Activated naive CD8-positive, alpha-beta T cell treated with anti-CD3 and anti-CD28 coated beads, Interleukin-2, amount 50 U/mL, for 24 hours (primary cell): ENCODE data around the gene SLC44A3.
"Not testable (repeated sequence)": the region's sequence is repeated elsewhere in the genome, so short reads cannot be mapped to it uniquely, and the experiment has no call there.

Source experiments
- ATAC-seq: fragments of 150-1000 bp; cut with Tn5 transposase; one replicate; pipeline ENCODE4 v1.10.0; 2021
- DNase-seq: peaks from one replicate; pipeline ENCODE4 v3.0.0; 2021
- H3K27ac Mint-ChIP-seq: one replicate; pipeline ENCODE4 v1.8.0; 2021; ENCODE audit warnings: mild to moderate bottlenecking, mixed read lengths
- H3K27me3 Mint-ChIP-seq: one replicate; pipeline ENCODE4 v1.8.0; 2021; ENCODE audit warnings: mixed read lengths
- H3K36me3 Mint-ChIP-seq: one replicate; pipeline ENCODE4 v1.8.0; 2021; ENCODE audit warnings: low read depth, mixed read lengths
- H3K4me1 Mint-ChIP-seq: one replicate; pipeline ENCODE4 v1.8.0; 2021; ENCODE audit warnings: mixed read lengths
- H3K4me3 Mint-ChIP-seq: one replicate; pipeline ENCODE4 v1.8.0; 2021; ENCODE audit warnings: mild to moderate bottlenecking, moderate library complexity, mixed read lengths
- H3K9me3 Mint-ChIP-seq: one replicate; pipeline ENCODE4 v1.8.0; 2021; ENCODE audit warnings: mixed read lengths

The SLC44A3 gene

DNA sequence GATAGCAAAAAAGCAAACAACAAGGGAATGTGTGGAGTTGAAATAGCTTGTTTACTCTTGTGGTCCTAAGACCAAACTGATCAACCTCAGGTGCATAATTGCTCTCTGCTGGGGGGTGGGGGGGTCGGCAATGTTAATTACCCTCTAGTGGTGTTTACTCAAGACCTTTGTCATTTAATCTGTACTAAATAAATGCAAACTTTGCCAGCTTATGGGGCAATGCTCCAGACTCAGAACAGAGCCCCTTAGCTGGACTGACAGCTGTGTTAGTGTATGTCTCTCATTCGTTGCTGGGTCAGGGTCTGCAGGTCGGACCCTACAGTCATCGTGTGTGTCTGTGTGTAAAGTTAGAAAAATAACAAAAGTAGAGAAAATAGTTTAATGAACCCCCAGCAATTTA is 7.2 kb upstream of the SLC44A3 start:
- H3K27me3 Mint-ChIP-seq: peaks cover 7% of the 10 kb centered on the region
- no peak for ATAC-seq
- peaks cover 6% of the 10 kb centered on the region for H3K9me3 Mint-ChIP-seq
- no peak overlapping the region for H3K4me3 Mint-ChIP-seq
- H3K36me3 Mint-ChIP-seq: no peaks in the 10 kb centered on the region
- no peak for DNase-seq
- H3K27ac Mint-ChIP-seq: no peak overlapping the region
- H3K4me1 Mint-ChIP-seq: peaks cover 3% of the 10 kb centered on the region

DNA sequence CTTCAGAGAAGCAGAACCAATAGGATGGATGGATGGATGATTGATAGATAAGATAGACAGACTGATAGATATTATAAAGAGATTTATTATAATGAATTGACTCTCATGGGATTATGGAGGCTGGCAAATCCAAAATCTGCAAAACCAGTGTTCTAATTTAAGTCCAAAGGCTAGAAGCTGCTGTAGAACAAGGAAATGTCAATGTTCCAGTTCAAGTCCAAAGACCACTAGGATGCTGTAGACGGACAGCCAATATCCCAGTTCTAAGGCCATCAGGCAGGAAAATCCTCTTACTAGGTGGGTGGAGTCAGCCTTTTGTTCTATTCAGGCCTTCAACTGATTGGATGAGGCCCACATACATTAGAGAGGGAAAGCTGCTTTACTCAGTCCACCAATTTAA is 4.1 kb upstream of the SLC44A3 start:
- ATAC-seq: no peak
- DNase-seq: no peak
- H3K4me1 Mint-ChIP-seq: no peaks in the 10 kb centered on the region
- no peak overlapping the region for H3K27ac Mint-ChIP-seq
- H3K4me3 Mint-ChIP-seq: no peak overlapping the region
- H3K36me3 Mint-ChIP-seq: no peaks in the 10 kb centered on the region
- H3K27me3 Mint-ChIP-seq: peaks cover 22% of the 10 kb centered on the region
- H3K9me3 Mint-ChIP-seq: peaks cover 6% of the 10 kb centered on the region

- ATAC-seq (no peak), DNase-seq (no peak)
- Mint-ChIP-seq H3K4me1 (no peaks in the 10 kb centered on the region), H3K27ac (no peak overlapping the region), H3K27me3 (peaks cover 29% of the 10 kb centered on the region), H3K36me3 (no peaks in the 10 kb centered on the region), H3K9me3 (no peaks in the 10 kb centered on the region), H3K4me3 (no peak overlapping the region)
Measured at GRCh38 chr1:94817712-94818111, 2.4 kb upstream of the SLC44A3 start.

DNA sequence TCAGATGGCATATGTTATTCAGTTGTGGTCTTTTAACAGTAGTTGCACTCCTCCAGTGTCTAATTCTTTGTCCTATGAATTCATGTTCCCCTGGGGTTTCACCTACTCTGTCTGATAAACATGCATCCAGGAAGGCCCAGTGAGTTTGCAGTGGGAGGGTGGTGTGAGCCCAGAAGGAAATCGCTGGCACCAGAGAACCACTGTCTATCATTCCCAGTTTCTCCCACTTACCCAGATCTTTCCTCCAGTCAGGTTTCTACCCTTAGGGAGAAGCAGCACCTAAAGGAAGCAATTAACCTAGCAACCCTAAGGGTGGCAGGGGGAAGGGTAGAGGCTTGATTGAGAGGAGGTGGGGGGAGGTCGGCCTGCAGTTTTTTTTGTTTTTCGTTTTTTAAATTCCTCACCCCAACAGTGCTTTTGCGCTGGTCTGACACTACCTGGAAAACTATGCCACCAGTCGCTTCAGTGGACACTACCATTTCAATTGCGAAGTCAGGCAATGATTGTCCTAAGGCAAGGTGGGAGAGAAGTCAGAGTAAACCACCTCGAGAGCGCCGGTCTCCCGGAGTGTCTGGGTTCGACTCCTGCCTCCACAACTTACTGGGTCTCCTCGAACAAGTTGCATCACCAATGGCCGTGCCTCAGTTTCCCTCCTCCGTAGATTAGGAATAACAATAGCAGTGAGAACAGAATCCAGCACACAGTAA is 766 bp upstream of the SLC44A3 start:
- H3K36me3 Mint-ChIP-seq: no peaks in the 10 kb centered on the region
- peaks cover 32% of the 10 kb centered on the region for H3K27me3 Mint-ChIP-seq
- DNase-seq: no peak
- H3K27ac Mint-ChIP-seq: no peak overlapping the region
- no peaks in the 10 kb centered on the region for H3K9me3 Mint-ChIP-seq
- H3K4me3 Mint-ChIP-seq: peak overlapping the region; percentile 52
- ATAC-seq: no peak
- no peaks in the 10 kb centered on the region for H3K4me1 Mint-ChIP-seq

GRCh38 chr1:94820936-94821335 is 779 bp downstream of the SLC44A3 start:
- Mint-ChIP-seq H3K27me3 (peaks cover 35% of the 10 kb centered on the region), H3K4me1 (no peaks in the 10 kb centered on the region), H3K9me3 (no peaks in the 10 kb centered on the region), H3K27ac (no peak overlapping the region), H3K36me3 (no peaks in the 10 kb centered on the region), H3K4me3 (peak overlapping the region; percentile 2)
- no peak for DNase-seq
- ATAC-seq: no peak

DNA sequence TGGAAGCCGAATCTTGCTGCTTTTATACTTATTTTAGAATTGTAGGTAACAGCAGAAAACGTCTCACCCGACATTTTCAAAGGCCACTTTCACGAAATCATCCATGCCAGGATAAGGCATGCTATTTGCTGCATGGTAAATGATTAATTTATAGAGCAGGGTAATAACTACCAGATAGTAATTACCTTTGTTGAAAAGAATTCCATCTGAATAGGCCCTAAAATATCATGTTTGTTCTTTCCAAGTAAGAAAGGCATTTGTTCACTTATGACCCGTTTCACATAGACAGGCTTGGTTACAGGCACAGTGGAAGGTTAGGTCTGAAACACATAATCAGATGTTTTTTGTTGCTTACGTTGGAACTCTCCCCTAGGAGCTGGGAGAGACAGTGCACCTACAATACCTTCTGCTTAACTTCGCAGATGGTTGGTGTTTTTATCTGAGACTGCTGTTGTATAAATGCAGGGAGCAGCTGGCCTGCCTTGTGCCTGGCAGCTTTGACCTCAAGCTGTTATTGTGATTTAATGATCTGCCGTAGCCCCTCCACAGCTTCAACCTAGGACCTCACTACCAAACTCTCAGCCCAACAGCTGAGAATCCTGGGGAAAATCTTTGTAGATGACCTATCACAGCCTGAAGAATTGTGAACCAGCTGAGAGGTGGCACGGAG is 1.6 kb downstream of the SLC44A3 start:
- Mint-ChIP-seq H3K4me1 (no peaks in the 10 kb centered on the region), H3K4me3 (no peak overlapping the region), H3K36me3 (no peaks in the 10 kb centered on the region), H3K27ac (no peak overlapping the region), H3K27me3 (peaks cover 32% of the 10 kb centered on the region), H3K9me3 (no peaks in the 10 kb centered on the region)
- DNase-seq (no peak), ATAC-seq (no peak)

DNA sequence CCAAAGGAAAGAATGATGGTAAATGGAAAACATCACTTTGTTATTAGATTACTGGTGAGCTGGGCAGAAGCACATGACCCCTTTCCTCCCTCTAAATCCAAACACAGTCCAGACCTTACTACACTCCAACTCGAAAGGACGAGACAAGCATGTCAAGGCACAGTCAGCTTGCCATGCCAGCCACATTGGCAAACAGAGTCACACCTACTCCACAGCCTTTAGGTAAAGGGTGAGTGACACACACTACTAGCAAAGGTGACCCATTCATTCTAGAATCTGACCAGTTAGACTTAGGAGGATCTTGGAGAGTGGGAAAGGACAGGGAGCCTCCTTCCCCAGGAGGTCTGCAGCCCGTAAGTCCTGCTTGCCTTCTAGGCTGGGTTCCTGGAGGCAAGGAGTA is 3.0 kb downstream of the SLC44A3 start:
- Mint-ChIP-seq H3K4me3 (no peak overlapping the region), H3K9me3 (no peaks in the 10 kb centered on the region), H3K27ac (no peak overlapping the region), H3K36me3 (no peaks in the 10 kb centered on the region), H3K27me3 (peaks cover 30% of the 10 kb centered on the region), H3K4me1 (no peaks in the 10 kb centered on the region)
- no peak for ATAC-seq
- DNase-seq: no peak

- H3K4me1 Mint-ChIP-seq: no peaks in the 10 kb centered on the region
- peaks cover 20% of the 10 kb centered on the region for H3K27me3 Mint-ChIP-seq
- ATAC-seq (no peak), DNase-seq (no peak)
- no peaks in the 10 kb centered on the region for H3K9me3 Mint-ChIP-seq
- H3K36me3 Mint-ChIP-seq: no peaks in the 10 kb centered on the region
- no peak overlapping the region for H3K4me3 Mint-ChIP-seq
- no peak overlapping the region for H3K27ac Mint-ChIP-seq
Measured at GRCh38 chr1:94825936-94826335, 5.8 kb downstream of the SLC44A3 start.

- Mint-ChIP-seq H3K27me3 (peaks cover 15% of the 10 kb centered on the region), H3K36me3 (no peaks in the 10 kb centered on the region), H3K4me3 (no peak overlapping the region), H3K27ac (no peak overlapping the region), H3K4me1 (no peaks in the 10 kb centered on the region), H3K9me3 (no peaks in the 10 kb centered on the region)
- ATAC-seq: no peak
- no peak for DNase-seq
Measured at GRCh38 chr1:94827434-94827833, 7.3 kb downstream of the SLC44A3 start.

DNA sequence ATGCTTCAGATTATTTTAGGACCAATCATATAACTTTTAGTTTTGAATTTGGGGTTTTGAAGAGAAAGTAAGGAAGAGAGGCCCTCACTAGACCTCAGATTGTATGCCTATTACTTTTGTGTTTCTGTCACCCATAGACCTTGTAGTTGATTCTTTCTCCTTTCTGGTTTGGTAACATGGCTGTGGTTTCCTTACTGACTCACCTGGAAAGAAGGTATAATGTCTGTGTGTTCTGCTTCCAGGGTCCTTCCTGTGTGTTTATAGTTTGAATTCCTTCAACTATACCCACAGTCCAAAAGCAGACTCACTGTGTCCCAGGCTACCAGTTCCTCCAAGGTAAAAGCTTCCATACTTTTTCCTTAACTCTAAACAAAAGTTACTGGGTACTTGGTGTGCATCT is 8.1 kb downstream of the SLC44A3 start:
- H3K27ac Mint-ChIP-seq: no peak overlapping the region
- no peak for DNase-seq
- H3K36me3 Mint-ChIP-seq: no peaks in the 10 kb centered on the region
- H3K4me3 Mint-ChIP-seq: no peak overlapping the region
- ATAC-seq: no peak
- no peaks in the 10 kb centered on the region for H3K4me1 Mint-ChIP-seq
- no peaks in the 10 kb centered on the region for H3K9me3 Mint-ChIP-seq
- H3K27me3 Mint-ChIP-seq: peaks cover 12% of the 10 kb centered on the region

DNA sequence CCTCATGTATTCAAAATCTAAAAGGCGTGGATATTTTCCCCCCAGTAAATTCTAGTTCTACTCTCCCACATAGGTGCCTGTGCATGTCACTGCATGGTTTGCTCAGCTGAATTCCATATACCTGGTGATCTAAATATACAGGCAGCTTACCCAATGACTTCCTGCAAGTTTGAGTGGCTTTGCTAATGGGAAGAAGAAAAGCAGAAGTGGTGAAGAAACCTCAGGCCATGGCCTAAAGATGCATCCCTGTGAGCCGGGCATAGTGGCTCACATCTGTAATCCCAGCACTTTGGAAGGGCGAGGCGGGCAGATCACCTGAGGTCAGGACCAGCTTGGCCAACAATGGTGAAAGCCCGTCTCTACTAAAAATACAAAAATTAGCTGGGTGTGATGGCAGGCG is 11.5 kb downstream of the SLC44A3 start:
- ATAC-seq (no peak), DNase-seq (no peak)
- Mint-ChIP-seq H3K4me3 (no peak overlapping the region), H3K27ac (no peak overlapping the region), H3K36me3 (no peaks in the 10 kb centered on the region), H3K9me3 (no peaks in the 10 kb centered on the region), H3K4me1 (no peaks in the 10 kb centered on the region), H3K27me3 (peaks cover 9% of the 10 kb centered on the region)

GRCh38 chr1:94832446-94832845 is 12.3 kb downstream of the SLC44A3 start:
- Mint-ChIP-seq H3K36me3 (no peaks in the 10 kb centered on the region), H3K4me1 (no peaks in the 10 kb centered on the region), H3K9me3 (no peaks in the 10 kb centered on the region), H3K27ac (no peak overlapping the region), H3K27me3 (peaks cover 9% of the 10 kb centered on the region), H3K4me3 (no peak overlapping the region)
- ATAC-seq (no peak), DNase-seq (no peak)

DNA sequence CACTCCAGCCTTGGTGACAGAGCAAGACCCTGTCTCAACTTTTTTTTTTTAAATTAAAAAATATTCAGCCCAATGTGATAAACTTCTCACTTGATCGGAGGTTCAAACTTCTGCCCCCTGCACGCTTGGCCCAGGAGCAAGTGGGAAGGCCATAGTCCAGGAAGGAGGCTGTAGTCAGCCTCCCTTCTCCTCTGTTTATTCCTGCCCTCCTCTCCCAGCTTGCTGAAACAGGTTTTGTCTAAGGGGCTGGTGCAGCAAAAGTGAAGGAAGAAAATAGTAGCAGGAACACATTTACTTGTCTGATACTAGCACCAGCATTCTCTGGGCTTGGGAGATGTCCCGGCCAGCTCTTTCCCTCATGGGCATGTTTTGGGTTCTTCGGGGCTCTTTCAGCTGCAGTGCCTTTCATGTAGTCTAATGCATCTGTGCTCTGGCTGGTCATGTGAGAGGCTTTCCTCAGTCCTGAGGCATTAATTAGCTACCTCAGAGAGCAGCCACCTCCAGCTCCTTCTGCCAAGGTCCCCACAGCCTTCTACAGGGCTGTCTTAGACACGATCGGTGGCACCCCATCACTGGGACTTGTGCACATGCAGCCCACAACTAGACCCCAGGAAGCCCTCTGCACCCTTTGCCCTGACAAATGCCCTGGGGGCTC is 12.9 kb downstream of the SLC44A3 start:
- no peaks in the 10 kb centered on the region for H3K4me1 Mint-ChIP-seq
- no peak overlapping the region for H3K4me3 Mint-ChIP-seq
- H3K27ac Mint-ChIP-seq: no peak overlapping the region
- ATAC-seq (no peak), DNase-seq (no peak)
- H3K36me3 Mint-ChIP-seq: no peaks in the 10 kb centered on the region
- peaks cover 9% of the 10 kb centered on the region for H3K27me3 Mint-ChIP-seq
- no peaks in the 10 kb centered on the region for H3K9me3 Mint-ChIP-seq

GRCh38 chr1:94836891-94837290 is 16.7 kb downstream of the SLC44A3 start:
- no peaks in the 10 kb centered on the region for H3K36me3 Mint-ChIP-seq

DNA sequence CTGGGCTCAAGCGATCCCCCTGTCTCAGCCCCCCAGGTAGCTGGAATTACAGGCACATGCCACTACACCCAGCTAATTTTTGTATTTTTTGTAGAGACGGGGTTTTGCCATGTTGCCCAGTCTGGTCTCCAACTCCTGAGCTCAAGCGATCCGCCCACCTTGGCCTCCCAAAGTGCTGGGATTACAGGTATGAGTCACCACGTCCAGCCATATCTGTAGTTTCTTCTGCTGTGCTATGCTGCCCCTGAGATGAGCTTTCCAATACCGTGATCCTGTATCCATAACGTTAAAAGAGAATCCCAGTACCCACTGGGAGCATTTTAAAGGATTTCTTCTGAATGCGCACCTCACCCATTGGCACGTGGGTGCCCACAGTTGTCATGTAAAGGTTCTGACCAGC is 20.2 kb downstream of the SLC44A3 start:
- DNase-seq, H3K4me1 Mint-ChIP-seq, H3K27ac Mint-ChIP-seq, ATAC-seq, H3K4me3 Mint-ChIP-seq, H3K27me3 Mint-ChIP-seq, H3K36me3 Mint-ChIP-seq, H3K9me3 Mint-ChIP-seq: not testable (repeated sequence)

More at GRCh38 chr1:94836891-94837290, 16.7 kb downstream of the SLC44A3 start:
- H3K27ac Mint-ChIP-seq: no peak overlapping the region
- H3K27me3 Mint-ChIP-seq: peaks cover 6% of the 10 kb centered on the region
- H3K9me3 Mint-ChIP-seq: no peaks in the 10 kb centered on the region
- ATAC-seq (no peak), DNase-seq (no peak)
- H3K4me1 Mint-ChIP-seq: no peaks in the 10 kb centered on the region
- no peak overlapping the region for H3K4me3 Mint-ChIP-seq
